IPS-20b (cell line): ENCODE results near the gene SCN4A.
"Not testable (repeated sequence)": the region's sequence is repeated elsewhere in the genome, so short reads cannot be mapped to it uniquely, and the experiment has no call there.

Experiments
- H3K27ac ChIP-seq: one replicate; pipeline ENCODE4 v1.5.1; 2013; ENCODE audit warnings: low read length
- H3K27me3 ChIP-seq: 2 replicates; pipeline ENCODE4 v1.6.1; 2013; ENCODE audit warnings: mild to moderate bottlenecking, low read length, inconsistent platforms; ENCODE audit not compliant: insufficient read depth
- H3K36me3 ChIP-seq: 2 replicates; pipeline ENCODE4 v1.6.1; 2013; ENCODE audit warnings: low read depth, mild to moderate bottlenecking, inconsistent platforms, low read length, moderate library complexity; ENCODE audit not compliant: insufficient read depth
- H3K4me1 ChIP-seq: 2 replicates; pipeline ENCODE4 v1.6.1; 2013; ENCODE audit warnings: mild to moderate bottlenecking, control low read depth, inconsistent platforms, low read length, moderate library complexity; ENCODE audit not compliant: insufficient read depth
- H3K4me3 ChIP-seq: 2 replicates; pipeline ENCODE4 v1.5.1; 2013; ENCODE audit warnings: mild to moderate bottlenecking, low read length, inconsistent platforms
- H3K9ac ChIP-seq: 2 replicates; pipeline ENCODE4 v1.6.1; 2013; ENCODE audit warnings: low read depth, mild to moderate bottlenecking, inconsistent platforms, low read length, moderate library complexity
- H3K9me3 ChIP-seq: 2 replicates; pipeline ENCODE4 v1.6.1; 2013; ENCODE audit warnings: mild to moderate bottlenecking, low read depth, low read length, inconsistent platforms; ENCODE audit not compliant: insufficient read depth

The SCN4A gene

GRCh38 chr17:63972796-63973195, at the start of gene SCN4A:
Gene SCN4A (minus strand): TSS chr17:63972918. CDS start chr17:63972841, 77 bp downstream.
- no peaks in the 10 kb centered on the region for H3K36me3 ChIP-seq
- H3K27ac ChIP-seq, result no peak within 1 kb of the TSS
- H3K9me3 ChIP-seq, result no peaks in the 10 kb centered on the region
- no peaks in the 10 kb centered on the region; the same call in 1 of the 2 replicates for H3K4me1 ChIP-seq
- H3K4me3 ChIP-seq, result no peak within 1 kb of the TSS
- no peaks in the 10 kb centered on the region for H3K27me3 ChIP-seq
- no peak within 1 kb of the TSS for H3K9ac ChIP-seq

GRCh38 chr17:64020056-64020766, 47.5 kb upstream of the SCN4A start, which contains the start of gene ICAM2:
Gene ICAM2 (minus strand): TSS chr17:64020633. CDS start chr17:64006691, 13,942 bp downstream.
- H3K27ac ChIP-seq, result no peak within 1 kb of the TSS
- H3K36me3 ChIP-seq, result no peaks in the 10 kb centered on the region
- no peak within 1 kb of the TSS for H3K9ac ChIP-seq
- no peaks in the 10 kb centered on the region for H3K4me1 ChIP-seq
- H3K27me3 ChIP-seq, result 0 out of 2 replicates have a peak, but pooled peaks cover 9% of the 10 kb centered on the region
- peak within 1 kb of the TSS; percentile 4; the same call in 1 of the 2 replicates for H3K4me3 ChIP-seq
- H3K9me3 ChIP-seq, result no peaks in the 10 kb centered on the region

GRCh38 chr17:64019551-64019961, 46.8 kb upstream of the SCN4A start:
- not testable (repeated sequence) for H3K4me1 ChIP-seq, H3K36me3 ChIP-seq, H3K9me3 ChIP-seq, H3K27ac ChIP-seq, H3K9ac ChIP-seq, H3K27me3 ChIP-seq, H3K4me3 ChIP-seq

- Histone ChIP-seq H3K4me3 (no peak overlapping the region), H3K4me1 (no peaks in the 10 kb centered on the region), H3K27me3 (0 out of 2 replicates have a peak, but pooled peaks cover 9% of the 10 kb centered on the region), H3K27ac (no peak overlapping the region), H3K9me3 (no peaks in the 10 kb centered on the region), H3K9ac (no peak overlapping the region), H3K36me3 (no peaks in the 10 kb centered on the region)
Measured at GRCh38 chr17:64017381-64017980, 44.8 kb upstream of the SCN4A start.

GRCh38 chr17:64016974-64017373, 44.3 kb upstream of the SCN4A start:
- no peaks in the 10 kb centered on the region for H3K9me3 ChIP-seq
- 0 out of 2 replicates have a peak, but pooled peaks cover 9% of the 10 kb centered on the region for H3K27me3 ChIP-seq
- no peak overlapping the region for H3K9ac ChIP-seq
- no peaks in the 10 kb centered on the region for H3K4me1 ChIP-seq
- H3K36me3 ChIP-seq, result no peaks in the 10 kb centered on the region
- H3K27ac ChIP-seq, result no peak overlapping the region
- H3K4me3 ChIP-seq, result no peak overlapping the region

GRCh38 chr17:64016231-64016784, 43.6 kb upstream of the SCN4A start:
- no peak overlapping the region for H3K9ac ChIP-seq
- H3K27me3 ChIP-seq, result 0 out of 2 replicates have a peak, but pooled peaks cover 9% of the 10 kb centered on the region
- H3K4me1 ChIP-seq, result no peaks in the 10 kb centered on the region
- no peaks in the 10 kb centered on the region for H3K36me3 ChIP-seq
- H3K4me3 ChIP-seq, result no peak overlapping the region
- H3K27ac ChIP-seq, result no peak overlapping the region
- no peaks in the 10 kb centered on the region for H3K9me3 ChIP-seq

GRCh38 chr17:64015447-64015846, 42.7 kb upstream of the SCN4A start:
- H3K36me3 ChIP-seq, result no peaks in the 10 kb centered on the region
- H3K4me3 ChIP-seq, result no peak overlapping the region
- H3K27ac ChIP-seq, result no peak overlapping the region
- no peak overlapping the region for H3K9ac ChIP-seq
- H3K4me1 ChIP-seq, result no peaks in the 10 kb centered on the region
- H3K9me3 ChIP-seq, result no peaks in the 10 kb centered on the region
- 0 out of 2 replicates have a peak, but pooled peaks cover 9% of the 10 kb centered on the region for H3K27me3 ChIP-seq

GRCh38 chr17:64009571-64010402, 37.1 kb upstream of the SCN4A start:
- Histone ChIP-seq H3K4me3 (no peak overlapping the region), H3K4me1 (no peaks in the 10 kb centered on the region), H3K27me3 (no peaks in the 10 kb centered on the region), H3K27ac (no peak overlapping the region), H3K9me3 (no peaks in the 10 kb centered on the region), H3K9ac (no peak overlapping the region; the same call in 1 of the 2 replicates), H3K36me3 (no peaks in the 10 kb centered on the region)

- Histone ChIP-seq H3K27me3 (no peaks in the 10 kb centered on the region), H3K9me3 (no peaks in the 10 kb centered on the region), H3K27ac (no peak overlapping the region), H3K36me3 (no peaks in the 10 kb centered on the region), H3K9ac (no peak overlapping the region), H3K4me3 (no peak overlapping the region), H3K4me1 (no peaks in the 10 kb centered on the region)
Measured at GRCh38 chr17:64008830-64009229, 36.1 kb upstream of the SCN4A start.

- H3K27me3 ChIP-seq, result no peaks in the 10 kb centered on the region
- no peaks in the 10 kb centered on the region for H3K9me3 ChIP-seq
- no peak overlapping the region for H3K27ac ChIP-seq
- no peak overlapping the region for H3K4me3 ChIP-seq
- H3K9ac ChIP-seq, result no peak overlapping the region
- no peaks in the 10 kb centered on the region for H3K36me3 ChIP-seq
- H3K4me1 ChIP-seq, result no peaks in the 10 kb centered on the region
Measured at GRCh38 chr17:64008346-64008745, 35.6 kb upstream of the SCN4A start.

GRCh38 chr17:64007838-64008282, 35.1 kb upstream of the SCN4A start:
- Histone ChIP-seq H3K9me3 (no peaks in the 10 kb centered on the region), H3K4me1 (no peaks in the 10 kb centered on the region), H3K36me3 (no peaks in the 10 kb centered on the region), H3K9ac (no peak overlapping the region), H3K4me3 (no peak overlapping the region), H3K27me3 (no peaks in the 10 kb centered on the region), H3K27ac (no peak overlapping the region)
